Activated gamma-delta T cell (primary cell): Measurements from ENCODE around the gene WWTR1.

ENCODE experiments used
- DNase-seq: peaks from one replicate; lab custom pipeline; 2025; lab: John Stamatoyannopoulos, UW

WWTR1 gene

DNA sequence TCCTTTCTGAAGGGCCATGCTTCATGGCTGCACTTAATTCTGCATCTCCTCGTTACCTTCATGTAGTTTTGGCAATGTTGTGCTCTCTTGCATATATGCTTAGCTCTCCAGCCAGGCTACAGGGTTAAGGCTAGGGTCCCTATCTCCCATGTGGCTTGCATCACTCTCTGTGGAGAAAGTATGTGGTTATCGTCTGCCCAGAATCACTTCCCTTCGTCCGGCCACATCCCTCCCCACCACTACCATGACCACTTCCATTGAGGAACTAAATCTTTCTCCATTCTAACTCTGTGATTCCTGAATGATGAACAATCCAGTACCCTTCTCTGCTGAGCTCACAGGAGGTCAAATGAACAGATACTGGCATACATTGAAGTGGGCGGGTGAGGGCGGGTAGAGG, 34.0 kb downstream of the WWTR1 start:
- no peak for DNase-seq

- DNase-seq = no peak
Observed at GRCh38 chr3:149621218-149622005, 36.4 kb downstream of the WWTR1 start.

DNA sequence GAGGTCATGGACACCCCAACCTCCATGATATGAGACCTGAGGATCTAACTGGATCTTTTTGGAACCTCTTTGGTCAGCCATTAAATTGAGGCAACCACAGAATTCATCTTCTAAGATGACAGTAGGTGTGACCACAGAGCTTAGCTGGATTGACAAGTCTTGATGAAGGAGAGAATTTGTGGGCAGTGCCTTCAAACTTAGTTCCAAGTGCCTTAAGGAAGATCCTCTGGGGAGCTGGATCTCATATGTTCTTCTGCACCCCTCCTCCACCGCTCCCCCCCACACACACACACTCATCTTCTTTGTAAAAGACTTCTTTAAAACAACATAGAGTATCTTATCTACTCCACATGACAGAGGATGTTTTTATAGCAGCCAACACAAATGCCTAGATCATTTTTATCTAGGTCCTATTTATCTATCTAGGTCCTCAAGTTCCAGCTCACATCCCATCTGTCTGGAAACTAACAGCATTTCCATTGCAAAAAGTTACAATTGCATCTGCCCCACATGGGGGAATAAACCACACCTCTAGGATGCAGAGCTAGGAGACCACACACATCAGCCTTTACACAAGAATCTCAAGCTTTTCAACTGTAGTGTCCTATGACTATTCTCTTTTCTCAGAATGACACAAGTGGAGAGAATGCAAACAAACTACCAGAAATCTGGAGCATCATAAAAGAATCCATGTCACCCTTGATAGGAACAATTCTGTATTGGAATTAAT, 37.4 kb downstream of the WWTR1 start:
- DNase-seq = no peak

- no peak for DNase-seq
Observed at GRCh38 chr3:149619136-149619535, 38.7 kb downstream of the WWTR1 start.

DNA sequence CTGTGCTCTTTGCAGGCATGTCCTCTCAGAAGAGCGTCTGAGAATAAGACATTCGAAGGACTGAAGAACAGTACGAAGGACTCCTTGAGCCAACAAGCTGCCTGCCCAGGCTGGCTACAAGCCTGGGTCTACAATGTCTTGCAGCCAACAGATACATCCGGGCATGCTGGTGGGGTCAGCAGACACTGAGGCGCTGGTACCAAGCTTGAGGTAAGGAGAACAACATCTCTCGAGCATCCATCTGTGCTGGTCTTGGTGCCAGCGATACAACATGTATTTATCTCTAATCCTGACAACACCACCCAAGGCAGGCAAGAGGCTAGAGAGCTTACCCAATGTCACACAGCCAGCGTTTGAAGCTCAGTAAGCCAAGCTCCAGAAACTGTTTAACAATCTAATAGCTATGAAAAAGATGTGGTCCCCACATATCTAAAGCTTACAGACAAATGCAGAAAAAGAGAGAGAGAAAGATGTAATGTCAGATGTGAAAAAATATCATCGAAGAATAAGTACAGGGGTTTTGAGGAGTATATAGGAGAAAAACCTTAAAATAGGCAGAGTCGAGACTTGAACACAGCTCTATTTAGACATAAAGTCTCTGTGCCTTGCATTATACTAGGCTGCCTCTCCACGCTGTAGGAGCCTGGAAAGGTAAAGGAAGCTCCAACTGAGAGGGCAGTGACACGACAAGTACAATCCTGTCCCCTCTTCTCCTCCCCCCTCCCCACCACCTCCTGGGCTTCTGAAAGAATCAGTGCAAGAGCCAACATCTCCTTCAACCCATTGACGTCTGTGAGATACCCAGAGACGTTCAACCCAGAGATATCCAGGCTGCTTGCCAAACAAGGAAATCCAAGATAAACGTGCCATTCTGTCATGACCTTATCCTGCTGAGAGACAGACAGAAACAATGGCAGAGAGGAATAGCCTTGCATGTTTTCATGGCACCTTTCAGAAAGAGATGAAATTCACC, 39.4 kb downstream of the WWTR1 start:
- DNase-seq = no peak

DNA sequence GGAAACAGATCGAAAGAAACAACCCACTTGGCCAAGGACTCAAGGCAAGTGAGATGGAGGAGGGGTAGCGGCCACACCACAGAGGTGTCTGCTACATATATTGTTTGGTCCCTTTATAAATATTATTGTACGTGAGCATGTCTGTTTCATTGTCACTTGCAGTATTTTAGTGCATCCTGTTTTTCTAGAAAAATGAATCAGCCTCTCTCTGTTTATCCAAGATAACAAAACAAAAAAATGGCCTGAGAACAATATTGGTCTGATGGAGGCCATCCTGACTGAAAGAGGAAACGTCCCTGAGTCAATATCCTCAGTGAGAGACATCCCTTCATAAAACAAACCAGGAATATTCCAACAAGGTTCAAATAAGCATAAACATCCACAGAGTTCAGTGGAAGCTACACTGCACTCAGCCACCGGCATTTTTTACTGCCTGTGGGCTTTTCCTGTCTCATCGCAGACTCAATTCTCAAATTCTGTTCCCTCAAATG, 42.0 kb downstream of the WWTR1 start:
- DNase-seq = no peak

DNA sequence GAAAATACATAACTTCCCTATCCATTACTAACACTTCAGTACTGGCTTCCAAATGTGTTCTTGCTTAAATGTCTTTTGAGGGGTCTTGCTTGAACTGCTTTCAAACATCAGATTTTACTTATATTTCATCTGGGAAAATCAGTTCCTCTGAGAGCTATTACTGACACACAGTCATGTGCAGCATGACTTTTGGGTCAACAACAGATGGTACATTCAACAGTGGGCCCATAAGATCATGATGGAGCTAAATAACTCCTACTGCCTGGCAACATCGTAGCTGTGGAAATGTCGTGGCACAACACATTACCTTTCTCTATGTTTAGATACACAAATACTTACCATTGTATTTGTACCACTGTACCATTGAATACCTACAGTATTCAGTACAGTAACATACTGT, 43.8 kb downstream of the WWTR1 start:
- no peak for DNase-seq

DNA sequence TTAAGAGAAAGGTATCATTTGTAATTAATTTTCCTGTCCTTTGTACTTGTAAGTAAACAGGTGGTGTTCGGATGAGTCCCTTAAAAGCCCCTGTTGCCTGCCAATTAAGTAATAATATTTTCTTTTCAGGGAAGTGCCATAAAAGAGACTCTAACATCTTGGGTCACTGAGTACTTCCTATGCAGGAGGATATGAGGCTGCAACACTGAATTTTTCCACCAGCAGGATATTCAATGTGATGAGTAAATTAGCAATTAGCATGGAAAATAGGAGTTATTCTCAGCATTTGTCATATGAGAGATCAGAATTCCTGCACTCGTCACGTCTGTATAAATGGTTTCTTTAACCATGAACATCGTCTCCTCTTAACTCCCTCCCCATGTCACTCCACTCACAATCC, 45.4 kb downstream of the WWTR1 start:
- no peak for DNase-seq

- DNase-seq = no peak
Observed at GRCh38 chr3:149611149-149611548, 46.7 kb downstream of the WWTR1 start.

DNA sequence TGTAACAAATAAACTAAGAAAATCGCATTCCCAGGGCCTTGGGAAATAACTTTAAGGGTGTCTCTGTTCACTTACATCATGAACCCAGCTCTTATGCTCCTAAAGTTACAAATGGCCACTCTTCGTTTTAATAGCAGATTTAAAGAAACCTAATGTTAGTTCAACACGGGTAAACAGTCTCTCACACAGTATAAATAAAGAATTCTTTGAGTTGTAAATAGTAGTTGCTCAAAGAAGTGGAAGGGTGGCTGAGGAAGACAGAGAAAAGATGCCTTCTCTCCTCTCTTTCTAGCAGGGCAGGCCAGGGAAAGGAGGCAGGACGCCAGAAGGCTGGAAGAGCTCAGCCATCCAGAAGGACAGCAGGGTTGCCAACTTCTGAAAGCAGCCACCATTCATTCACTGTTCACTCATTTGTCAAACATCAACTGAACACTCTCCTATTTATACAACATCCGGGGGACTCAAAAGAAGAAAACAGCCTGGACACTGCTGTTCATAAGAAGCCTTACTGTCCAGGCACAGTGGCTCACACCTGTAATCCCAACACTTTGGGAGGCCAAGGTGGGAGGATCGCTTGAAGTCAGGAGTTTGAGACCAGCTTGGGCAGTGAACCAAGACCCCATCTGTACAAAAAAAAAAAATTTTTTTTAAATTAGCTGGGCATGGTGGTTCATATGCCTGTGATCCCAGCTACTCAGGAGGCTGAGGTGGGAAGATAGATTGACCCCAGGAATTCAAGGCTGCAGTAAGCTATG, 47.3 kb downstream of the WWTR1 start:
- no peak for DNase-seq

DNA sequence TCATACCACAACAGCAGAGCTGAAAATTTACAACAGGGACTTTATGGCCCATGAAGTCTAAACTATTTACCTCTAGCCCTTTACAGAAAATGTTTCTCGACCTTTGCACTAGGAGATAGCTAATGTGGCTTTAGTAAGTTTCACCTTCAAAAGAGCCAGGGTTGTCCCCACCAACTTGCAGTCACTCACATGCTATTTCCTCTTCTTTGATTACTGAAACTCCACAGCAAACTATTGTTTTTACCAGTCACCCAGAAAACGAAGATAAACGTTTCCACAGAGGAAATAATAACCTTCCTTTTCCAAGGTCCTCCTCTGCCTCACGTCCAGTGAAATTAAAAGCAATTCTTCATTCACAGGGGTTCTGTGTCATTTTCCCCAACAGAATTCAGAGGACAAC, 48.2 kb downstream of the WWTR1 start:
- DNase-seq = no peak

DNA sequence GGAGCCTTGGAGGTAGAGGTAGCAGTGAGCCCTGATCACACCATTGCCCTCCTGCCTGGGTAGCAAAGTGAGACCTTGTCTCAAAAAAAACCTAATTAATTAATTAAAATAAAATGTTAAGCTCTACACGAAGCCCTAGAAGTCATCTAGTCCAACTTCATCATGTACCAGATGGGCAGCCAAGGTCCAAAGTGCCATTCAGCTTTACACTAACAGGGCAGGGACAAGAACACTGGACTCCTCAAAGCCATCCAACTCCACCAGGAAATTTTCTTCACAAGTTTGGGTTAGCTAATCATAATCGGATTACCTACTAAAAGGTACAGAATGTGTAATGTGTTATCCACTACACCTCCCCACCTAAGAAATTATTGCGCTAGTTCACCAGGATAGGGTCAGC, 48.8 kb downstream of the WWTR1 start:
- DNase-seq = no peak

GRCh38 chr3:149605902-149606301, 51.9 kb downstream of the WWTR1 start:
- DNase-seq = no peak

DNA sequence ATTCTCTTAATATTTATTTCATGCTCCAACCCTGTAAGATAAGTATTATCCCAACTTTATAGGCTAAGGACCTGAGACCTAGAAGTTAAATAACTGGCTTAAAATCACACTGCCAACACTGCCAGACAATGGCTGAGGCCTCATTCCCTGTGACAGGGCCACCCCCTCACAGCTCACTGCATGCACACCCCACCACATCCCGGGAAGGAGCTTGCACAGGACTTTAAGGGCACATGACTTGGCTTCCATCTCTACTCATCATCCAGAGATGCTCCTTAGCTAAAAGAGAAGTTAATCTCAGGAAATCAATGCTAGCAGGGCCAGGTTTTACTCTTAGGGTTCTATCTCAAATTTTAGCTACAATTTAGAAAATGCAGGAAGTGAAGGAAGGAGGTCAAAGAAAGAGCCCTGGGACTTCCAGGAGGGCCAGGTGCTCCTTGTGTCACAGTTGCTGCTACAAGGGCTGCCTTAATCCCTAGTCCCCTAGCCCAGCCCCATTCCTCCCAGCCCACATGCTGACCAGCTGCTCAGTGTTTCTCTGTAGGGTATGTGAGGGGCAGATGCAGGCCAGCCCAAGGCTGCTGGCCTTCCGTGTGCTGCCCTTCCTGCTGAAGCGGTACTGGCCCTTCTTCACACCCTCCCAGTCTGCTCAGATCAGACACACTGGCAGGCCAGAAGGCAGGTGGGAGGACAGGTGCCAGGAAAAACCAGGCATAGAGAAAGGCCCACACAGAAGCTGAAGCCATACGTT, 53.5 kb downstream of the WWTR1 start:
- no peak for DNase-seq

DNA sequence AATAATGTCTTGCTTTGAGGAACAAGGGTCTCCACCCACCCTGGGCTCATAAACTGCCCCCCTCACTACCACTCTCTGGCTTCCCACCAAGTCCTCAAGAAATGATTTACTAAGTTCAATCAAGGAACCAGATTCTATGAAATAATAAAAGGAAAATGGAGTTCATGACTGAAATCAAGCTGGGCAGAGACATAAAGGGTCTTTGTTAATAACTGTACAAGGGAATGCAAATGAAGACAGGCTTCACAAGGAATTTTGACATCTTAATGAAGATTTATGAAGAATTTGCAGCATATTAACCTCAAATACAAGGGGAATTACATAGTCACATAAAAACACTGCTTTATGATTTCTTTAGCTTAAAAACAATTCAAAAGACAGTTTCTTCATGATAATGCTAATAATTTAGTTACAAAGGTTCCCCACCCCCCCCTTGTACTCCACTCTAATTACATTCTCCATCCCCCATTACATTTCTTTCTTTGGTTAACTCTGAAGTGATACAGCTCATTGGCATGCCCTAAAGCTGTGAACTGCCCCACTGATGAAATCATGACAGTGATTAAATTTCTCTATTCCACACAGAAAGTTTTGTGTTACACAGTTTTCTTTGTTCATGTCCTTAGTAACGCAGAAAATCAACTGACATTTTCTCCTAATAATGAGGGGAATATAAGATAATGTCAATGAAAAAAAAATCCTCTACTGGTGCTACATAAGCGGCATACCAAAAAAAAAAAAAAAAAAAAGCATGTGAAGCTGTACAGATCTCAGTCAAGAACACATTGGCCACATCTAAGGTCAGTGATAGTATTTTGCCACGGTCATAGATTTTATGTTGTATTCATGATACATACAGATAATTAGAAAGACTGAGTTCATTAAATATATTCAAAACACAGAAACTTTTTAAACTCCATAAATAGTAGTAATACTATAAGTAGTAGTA, 54.4 kb downstream of the WWTR1 start:
- no peak for DNase-seq

GRCh38 chr3:149600634-149601033, 57.2 kb downstream of the WWTR1 start:
- no peak for DNase-seq

DNA sequence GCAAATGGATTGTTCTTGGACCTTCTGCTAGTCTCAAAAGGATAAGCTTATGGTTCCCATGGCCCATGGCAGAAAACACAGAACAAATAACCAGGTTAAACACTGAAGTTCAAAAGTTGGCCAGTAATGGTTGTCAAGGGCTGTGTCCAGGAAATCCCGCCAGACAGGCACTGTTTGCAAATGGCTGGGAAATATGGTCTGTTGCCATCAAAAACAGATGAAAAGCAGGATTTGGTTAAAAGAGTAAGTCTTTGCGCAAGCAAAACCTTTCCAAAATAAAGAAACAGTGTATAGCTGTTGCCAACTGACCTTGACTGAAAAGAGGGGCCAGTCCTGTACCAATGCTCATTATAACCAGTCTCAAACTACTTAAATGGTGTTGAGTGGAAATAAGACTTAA, 58.6 kb downstream of the WWTR1 start:
- DNase-seq = no peak

DNA sequence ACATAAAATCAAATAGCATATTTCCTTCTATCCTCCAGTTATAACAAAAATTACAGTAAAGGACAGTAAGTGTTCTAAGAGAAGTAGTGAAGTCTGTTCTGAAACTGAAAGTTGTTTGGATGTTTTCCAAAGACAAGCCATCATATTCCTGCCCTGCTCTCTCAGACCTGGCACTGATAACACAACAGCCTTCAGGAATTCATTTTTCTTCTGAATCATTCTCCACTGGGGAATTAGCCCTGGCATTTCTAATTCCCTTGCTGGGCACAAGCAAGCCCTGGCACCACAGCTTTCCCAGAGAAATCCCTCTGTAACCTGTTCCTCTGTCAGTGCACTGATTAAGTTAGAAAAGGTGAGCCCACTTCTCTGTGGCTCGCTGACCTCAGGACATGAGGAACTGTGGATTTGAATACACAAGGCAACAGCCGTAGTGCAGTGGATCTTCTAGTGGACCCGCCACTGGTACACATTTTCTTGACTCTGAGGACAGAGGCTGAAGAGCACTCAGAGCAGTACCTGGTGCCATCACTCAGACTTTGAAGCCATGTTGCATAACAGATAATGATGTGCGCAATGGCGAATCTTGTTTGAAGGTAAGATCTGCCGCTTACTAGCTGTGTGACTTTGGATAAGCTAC, 61.6 kb downstream of the WWTR1 start:
- no peak for DNase-seq
